K562 (cell line): Measurements from ENCODE around the gene PABPC1L. TPM values are rescaled to one million over a fixed set of nuclear protein-coding genes. Genes with fewer than 3 reads are reported as not detected.
A peak's percentile ranks its signal among the peaks of the same experiment; 100 is the strongest.

Experiments
- ATAC-seq: fragments of 200-7000 bp; cut with Tn5 transposase; 3 replicates; pipeline ENCODE4 v1.9.1; 2020; ENCODE audit warnings: moderate library complexity
- Bru-seq: library from RNA; stranded (reverse); fragments of 400-500 nt; gene quantifications from one replicate; lab custom pipeline; 2021; lab: Mats Ljungman, UMichigan
- BruChase-seq, 2 experiments: library from RNA; stranded (reverse); fragments of 400-500 nt; gene quantifications; one replicate each; lab custom pipeline; 2021; lab: Mats Ljungman, UMichigan
- BruUV-seq: library from RNA; stranded (reverse); fragments of 400-500 nt; replicated peaks from 2 replicates; lab custom pipeline; 2021; lab: Mats Ljungman, UMichigan
- CTCF ChIA-PET: fragments of 300-600 bp; formaldehyde crosslinking; extraction: SDS; loops from one replicate; lab custom pipeline; 2021; ENCODE audit warnings: low intra/inter-chr PET ratio; lab: Yijun Ruan, JAX
- POLR2A ChIA-PET: fragments of 300-600, 350-650 bp; sonication (Branson Sonifier 250); formaldehyde crosslinking; extraction: SDS; loops from one replicate; lab custom pipeline; 2021; ENCODE audit warnings: antibody characterized with exemption, inconsistent platforms; lab: Yijun Ruan, JAX
- DNase-seq, 4 experiments: peaks; one replicate each; pipeline versions ENCODE4 v3.0.0 to v3.0.0-alpha.2; 2011 to 2018; ENCODE audit warnings: low spot score in 3 of 4, mixed read lengths in 3 of 4; ENCODE audit errors: extremely low read depth in 1 of 4
- FAIRE-seq: peaks from 2 replicates; lab custom pipeline; 2011; peaks lifted over from hg19 to GRCh38; lab: Jason Lieb, UNC
- H2AFZ ChIP-seq: 2 replicates; pipeline ENCODE4 v1.6.0; 2011; ENCODE audit warnings: low read depth, low read length, control low read depth, inconsistent platforms
- H3K27ac ChIP-seq: fragments of 200-600 bp; 3 replicates; pipeline ENCODE4 v1.8.0; 2011; ENCODE audit warnings: low read depth, mild to moderate bottlenecking, control low read depth, inconsistent platforms, low read length, moderate library complexity, mixed read lengths; ENCODE audit errors: extremely low read depth
- H3K27me3 ChIP-seq, 2 experiments: fragments of 300-600 bp in 1 of 2; 2 replicates in 1 of 2; 3 replicates in 1 of 2; pipeline versions ENCODE4 v1.6.0 to v1.8.0; 2011; ENCODE audit warnings: inconsistent platforms in 2 of 2, low read length in 2 of 2, mild to moderate bottlenecking in 1 of 2, mixed read lengths in 1 of 2, moderate library complexity in 1 of 2; ENCODE audit not compliant: control insufficient read depth in 2 of 2, insufficient read depth in 2 of 2
- H3K36me3 ChIP-seq: fragments of 300-600 bp; 3 replicates; pipeline ENCODE4 v1.8.0; 2011; ENCODE audit warnings: mild to moderate bottlenecking, low read length, inconsistent platforms; ENCODE audit not compliant: control insufficient read depth, insufficient read depth
- H3K4me1 ChIP-seq, 2 experiments: fragments of 200-600 bp in 1 of 2; replicated peaks in 1 of 2; 2 replicates in 1 of 2; 3 replicates in 1 of 2; pipeline versions ENCODE4 v1.5.1 to v1.8.0; 2011; ENCODE audit warnings: inconsistent platforms in 2 of 2, low read length in 2 of 2, mild to moderate bottlenecking in 1 of 2, mixed read lengths in 1 of 2, moderate library complexity in 1 of 2; ENCODE audit not compliant: control insufficient read depth in 2 of 2, insufficient read depth in 2 of 2
- H3K4me2 ChIP-seq: 2 replicates; pipeline ENCODE4 v1.6.1; 2011; ENCODE audit warnings: low read length, control low read depth, inconsistent platforms, mixed read lengths; ENCODE audit not compliant: insufficient read depth
- H3K4me3 ChIP-seq: fragments of 200-600 bp; sonication (generic), shearing (Covaris generic); 2 replicates; pipeline ENCODE4 v1.5.1; 2016; ENCODE audit warnings: control low read depth, inconsistent platforms
- H3K79me2 ChIP-seq: fragments of 200-600 bp; 3 replicates; pipeline ENCODE4 v1.8.0; 2011; ENCODE audit warnings: low read length, inconsistent platforms; ENCODE audit not compliant: control insufficient read depth, insufficient read depth
- H3K9ac ChIP-seq, 2 experiments: 2 replicates each; pipeline versions ENCODE4 v1.6.0 to v1.6.1; 2011; ENCODE audit warnings: low read depth in 2 of 2, low read length in 2 of 2, control low read depth in 1 of 2, inconsistent platforms in 1 of 2, mild to moderate bottlenecking in 1 of 2, mixed read lengths in 1 of 2; ENCODE audit not compliant: insufficient read depth in 1 of 2
- H3K9me1 ChIP-seq: one replicate; pipeline ENCODE4 v1.6.0; 2011; ENCODE audit warnings: inconsistent platforms, mild to moderate bottlenecking, low read length, moderate library complexity; ENCODE audit not compliant: control insufficient read depth, insufficient read depth
- H3K9me3 ChIP-seq: replicated peaks from 2 replicates; pipeline ENCODE4 v1.5.1; 2011; ENCODE audit warnings: low read depth, low read length, inconsistent platforms; ENCODE audit not compliant: control insufficient read depth, insufficient read depth
- H4K20me1 ChIP-seq: replicated peaks from 2 replicates; pipeline ENCODE4 v1.6.1; 2011; ENCODE audit warnings: low read length, inconsistent platforms, mixed read lengths; ENCODE audit not compliant: control insufficient read depth, insufficient read depth
- ESRRA ChIP-seq: fragments of 450-650 bp; IDR thresholded peaks from 2 replicates; pipeline ENCODE4 v1.6.1; 2014; ENCODE audit warnings: low read depth, mild to moderate bottlenecking, moderate library complexity, borderline replicate concordance
- ETV1 ChIP-seq: fragments of 450-650 bp; conservative IDR thresholded peaks from 2 replicates; pipeline ENCODE4 v1.6.1; 2016; ENCODE audit warnings: missing genetic modification characterization, control low read depth, low read depth, missing compliant biosample characterization
- FOXK2 ChIP-seq, 2 experiments: fragments of 450-650 bp; IDR thresholded peaks in 1 of 2; conservative IDR thresholded peaks in 1 of 2; 2 replicates each; pipeline ENCODE4 v1.6.1; 2016; ENCODE audit warnings: low read depth in 2 of 2, mild to moderate bottlenecking in 1 of 2
- HMGN3 ChIP-seq: IDR thresholded peaks from 2 replicates; pipeline ENCODE4 v1.6.1; 2011; ENCODE audit warnings: borderline replicate concordance, low read depth, mild to moderate bottlenecking, mixed read lengths, low read length; ENCODE audit not compliant: insufficient read length; ENCODE audit errors: extremely low read depth
- RBBP5 ChIP-seq: fragments of 200-600 bp; sonication (generic); IDR thresholded peaks from 2 replicates; pipeline ENCODE4 v1.6.1; 2012; ENCODE audit warnings: borderline replicate concordance, mild to moderate bottlenecking, low read length, control low read depth, inconsistent platforms; ENCODE audit not compliant: insufficient read depth, poor library complexity, severe bottlenecking
- ZNF263 ChIP-seq: sonication (generic); formaldehyde crosslinking; IDR thresholded peaks from 2 replicates; pipeline ENCODE4 v1.8.0; 2022; ENCODE audit warnings: mild to moderate bottlenecking, missing genetic modification reagents, borderline replicate concordance
- WGBS: fragments of 100-300 bp; shearing (Covaris generic); methylation state at CpG from one replicate; pipeline ENCODE4 v1.1.6; 2016; ENCODE audit warnings: low coverage, mixed read lengths; ENCODE audit not compliant: insufficient coverage; ENCODE audit errors: missing lambda C conversion rate; 5-methylcytosine and 5-hydroxymethylcytosine counted together
- in situ Hi-C: fragments of 300-500 bp; cut with MboI; formaldehyde crosslinking; loops from 4 replicates; pipeline ENCODE4 v1.15.0; 2018; ENCODE audit warnings: inconsistent platforms, mixed read lengths
- intact Hi-C: fragments of 100-400 bp; cut with micrococcal nuclease; formaldehyde crosslinking; loops from 2 replicates; pipeline ENCODE4 v1.14.2; 2022
- long read RNA-seq, 3 experiments: library from polyadenylated mRNA in 2 of 3; library from RNA in 1 of 3; unstranded in 2 of 3; stranded (forward) in 1 of 3; transcript quantifications; one replicate each; pipeline ENCODE4 v2.0.0, GENCODE V29; 2019 to 2022
- polyA minus RNA-seq, 3 experiments: library from RNA; depleted of rRNA, polyadenylated mRNA; stranded (reverse); fragments of >200 nt; gene quantifications; 2 replicates each; pipeline ENCODE4 v1.2.3, GENCODE V29; 2011
- polyA plus RNA-seq, 8 experiments: library from polyadenylated mRNA; depleted of rRNA in 4 of 8; stranded (reverse) in 5 of 8; unstranded in 3 of 8; fragments of >200 nt; fragmentation: Nextera tagmentation in 2 of 8; fragmentation: Illumina TruSeq in 1 of 8; extraction: Ambion mirVana in 2 of 8; extraction: Trizol in 1 of 8; gene quantifications; 2 replicates each; pipeline versions ENCODE4 v1.2.1 to v1.2.3, GENCODE V29; 2011 to 2014; ENCODE audit warnings: inconsistent platforms in 1 of 8, missing spikeins in 1 of 8
- total RNA-seq, 7 experiments: library from RNA; depleted of rRNA in 6 of 7; stranded (reverse); fragments of >200 nt in 6 of 7; fragmentation: Illumina TruSeq in 2 of 7; extraction: Trizol in 2 of 7; gene quantifications; 2 replicates each; pipeline versions ENCODE4 v1.2.1 to v1.2.3, GENCODE V29; 2011 to 2021; ENCODE audit warnings: low replicate concordance in 1 of 7
- TF ChIP-seq, protein P1 (sequence below): fragments of 250-450 bp; sonication (Bioruptor Pico); IDR thresholded peaks from 2 replicates; pipeline ENCODE4 v1.9.0; 2021; ENCODE audit warnings: mild to moderate bottlenecking, inconsistent platforms
- TF ChIP-seq, protein P2 (sequence below): fragments of 450-650 bp; conservative IDR thresholded peaks from 2 replicates; pipeline ENCODE4 v1.6.1; 2016; ENCODE audit warnings: missing genetic modification characterization, low read depth, mild to moderate bottlenecking, control low read depth, missing compliant biosample characterization

PABPC1L gene
- 609 and 822 TPM in 2 replicates for total RNA-seq (2011; cell fraction: chromatin; rRNA removed; ENCODE audit: low replicate concordance)
- 341 and 348 TPM in 2 replicates for total RNA-seq (2011; cell fraction: nucleolus; rRNA removed)
- total RNA-seq (2011; cell fraction: nucleoplasm; rRNA removed), result 412 and 472 TPM in 2 replicates
- total RNA-seq (2014; rRNA removed) (15.8 and 22.2 TPM in 2 replicates), total RNA-seq (2014; rRNA removed; fragmentation: Illumina TruSeq; extraction: Trizol) (12.6 and 13.8 TPM in 2 replicates), total RNA-seq (2015; rRNA removed; fragmentation: Illumina TruSeq; extraction: Trizol) (12.2 and 12.9 TPM in 2 replicates), total RNA-seq (2021) (38.8 and 48.2 TPM in 2 replicates), polyA plus RNA-seq (2011; rRNA removed) (64.2 and 78.4 TPM in 2 replicates), polyA plus RNA-seq (2014; fragmentation: Illumina TruSeq; extraction: Trizol) (43.8 and 48.8 TPM in 2 replicates), polyA plus RNA-seq (2014; fragmentation: Nextera tagmentation; extraction: Ambion mirVana) (1 to 10 TPM; 6.0 to 7.2 TPM), polyA plus RNA-seq (2014; rRNA removed) (89.7 and 90.3 TPM in 2 replicates), polyA minus RNA-seq (2011; rRNA and poly(A)+ RNA removed) (19.6 and 23.4 TPM in 2 replicates), Bru-seq, nascent RNA (percentile 71 among the genes with signal in this experiment), BruChase-seq, experiment 1, labeled RNA remaining after a 2-hour chase (percentile 78 among the genes with signal in this experiment), BruChase-seq, experiment 2, labeled RNA remaining after a 6-hour chase (percentile 76 among the genes with signal in this experiment)
- 39.8 and 42.7 TPM in 2 replicates for polyA plus RNA-seq (2011; cell fraction: cytosol; rRNA removed)
- 277 and 391 TPM in 2 replicates for polyA plus RNA-seq (2011; cell fraction: nucleus; rRNA removed)
- polyA plus RNA-seq (2012), result 39.2 and 228 TPM in 2 replicates
- polyA minus RNA-seq (2011; cell fraction: cytosol; rRNA and poly(A)+ RNA removed), result 7.3 and 13.4 TPM in 2 replicates
- polyA minus RNA-seq (2011; cell fraction: nucleus; rRNA and poly(A)+ RNA removed), result 52.9 and 54.2 TPM in 2 replicates
- long read RNA-seq, experiment 1, partial matches to known transcripts, result 6 of 22 reads
- long read RNA-seq, experiment 1, other reads (novel, unspliced or antisense), result 15 of 22 reads
- long read RNA-seq, experiment 2, partial matches to known transcripts, result 1 of 2 reads
- long read RNA-seq, experiment 2, other reads (novel, unspliced or antisense), result 1 of 2 reads
- long read RNA-seq, experiment 3, partial matches to known transcripts, result 0 of 2 reads
- long read RNA-seq, experiment 3, other reads (novel, unspliced or antisense), result 2 of 2 reads

DNA sequence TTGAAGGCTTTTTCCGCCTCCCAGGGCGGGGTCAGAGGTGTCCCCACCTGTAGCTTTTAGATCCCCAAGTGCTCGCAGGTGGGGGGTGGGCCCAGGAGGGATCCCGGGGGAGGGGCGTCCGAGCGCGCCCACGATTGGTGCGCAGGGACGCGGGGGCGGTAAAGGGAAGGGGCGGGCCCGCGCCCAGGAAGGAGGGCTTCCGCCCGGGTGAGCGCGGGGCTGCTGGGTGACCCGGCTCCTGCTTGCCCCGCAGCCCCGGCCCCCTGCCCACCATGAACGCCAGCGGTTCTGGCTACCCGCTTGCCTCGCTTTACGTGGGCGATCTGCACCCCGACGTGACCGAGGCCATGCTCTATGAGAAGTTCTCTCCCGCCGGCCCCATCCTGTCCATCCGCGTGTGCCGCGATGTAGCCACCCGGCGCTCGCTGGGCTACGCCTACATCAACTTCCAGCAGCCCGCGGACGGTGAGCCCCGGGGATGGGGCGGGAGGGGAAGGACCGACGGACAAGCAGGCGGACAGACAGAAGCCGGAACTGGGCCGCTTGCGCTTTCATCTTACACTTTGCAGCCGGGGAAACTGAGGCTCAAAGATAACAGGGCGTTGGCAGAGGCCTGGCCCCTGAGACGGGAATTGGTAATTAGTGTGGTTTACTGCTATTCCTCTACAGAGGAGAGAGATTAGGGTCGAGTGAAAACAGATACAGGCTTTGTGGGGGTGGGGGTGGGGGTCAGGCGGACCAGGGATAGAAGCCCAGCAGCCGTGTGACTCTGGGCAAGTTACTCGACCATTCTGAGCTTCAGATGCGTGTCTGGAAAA lies at the start of gene PABPC1L:
Gene PABPC1L, plus strand, starts transcription at position 189 of the 818 bp plus-strand sequence. Its CDS starts 84 bp downstream, at position 273.
- Histone ChIP-seq H4K20me1 (0 out of 2 replicates have a peak, but pooled peaks cover 3% of the 10 kb centered on the region), H3K79me2 (peaks cover 20% of the 10 kb centered on the region), H3K4me2 (peak within 1 kb of the TSS; percentile 89), H2AFZ (peak within 1 kb of the TSS; percentile 77), H3K4me1 (peaks cover 14 to 24% of the 10 kb centered on the region in 2 experiments), H3K27ac (peak within 1 kb of the TSS; percentile 80), H3K27me3 (no peaks in the 10 kb centered on the region), H3K9me1 (no peaks in the 10 kb centered on the region), H3K9me3 (no peaks in the 10 kb centered on the region), H3K4me3 (peak within 1 kb of the TSS; percentile 56), H3K9ac (peak within 1 kb of the TSS; percentile 83 to 90), H3K36me3 (peaks cover 65% of the 10 kb centered on the region)
- WGBS, result under 1% methylated on average over 32 of the region's 61 CpGs
- ChIA-PET POLR2A (interaction anchor here (0.7 to 5.2 kb wide), 12 partner anchors 9 to 191 kb away, joined by 3 to 50 read pairs (median 5); partner anchors contain the start of gene YWHAB), CTCF (interaction anchor here (0.9 kb wide), 1 partner anchor 25 kb away, joined by 3 read pairs; the partner anchor contains the start of gene YWHAB)
- FAIRE-seq, result no peak
- BruUV-seq, result no TSS peak
- ATAC-seq, result peak; percentile 93
- in situ Hi-C loops (no loop called here), intact Hi-C loops (loop anchor here (2.0 to 10.0 kb wide), 2 partner anchors 51 to 185 kb away; partner anchors contain the start of gene TOMM34)
- peak; percentile 88 to 97 (median 96) for DNase-seq
- TF ChIP-seq ESRRA (no peak; the same call in 1 of the 2 replicates), ETV1 (tag) (peak; percentile 59; the same call in 1 of the 2 replicates), FOXK2 (conservative IDR thresholded peaks at IDR 0.05 in 1 of 2, IDR thresholded peaks at IDR 0.05 in 1 of 2; ENCODE audit: low read depth in 2 of 2) (0 out of 4 replicates have a peak, but pooled peaks of 1 of the 2 experiments have one; percentile 12), HMGN3 (peak; percentile 70), RBBP5 (peak; percentile 46), ZNF263 (CRISPR knock-in tag) (no peak)
- TF ChIP-seq, protein P1, sequence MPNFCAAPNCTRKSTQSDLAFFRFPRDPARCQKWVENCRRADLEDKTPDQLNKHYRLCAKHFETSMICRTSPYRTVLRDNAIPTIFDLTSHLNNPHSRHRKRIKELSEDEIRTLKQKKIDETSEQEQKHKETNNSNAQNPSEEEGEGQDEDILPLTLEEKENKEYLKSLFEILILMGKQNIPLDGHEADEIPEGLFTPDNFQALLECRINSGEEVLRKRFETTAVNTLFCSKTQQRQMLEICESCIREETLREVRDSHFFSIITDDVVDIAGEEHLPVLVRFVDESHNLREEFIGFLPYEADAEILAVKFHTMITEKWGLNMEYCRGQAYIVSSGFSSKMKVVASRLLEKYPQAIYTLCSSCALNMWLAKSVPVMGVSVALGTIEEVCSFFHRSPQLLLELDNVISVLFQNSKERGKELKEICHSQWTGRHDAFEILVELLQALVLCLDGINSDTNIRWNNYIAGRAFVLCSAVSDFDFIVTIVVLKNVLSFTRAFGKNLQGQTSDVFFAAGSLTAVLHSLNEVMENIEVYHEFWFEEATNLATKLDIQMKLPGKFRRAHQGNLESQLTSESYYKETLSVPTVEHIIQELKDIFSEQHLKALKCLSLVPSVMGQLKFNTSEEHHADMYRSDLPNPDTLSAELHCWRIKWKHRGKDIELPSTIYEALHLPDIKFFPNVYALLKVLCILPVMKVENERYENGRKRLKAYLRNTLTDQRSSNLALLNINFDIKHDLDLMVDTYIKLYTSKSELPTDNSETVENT, result peak; percentile 73
- TF ChIP-seq, protein P2, sequence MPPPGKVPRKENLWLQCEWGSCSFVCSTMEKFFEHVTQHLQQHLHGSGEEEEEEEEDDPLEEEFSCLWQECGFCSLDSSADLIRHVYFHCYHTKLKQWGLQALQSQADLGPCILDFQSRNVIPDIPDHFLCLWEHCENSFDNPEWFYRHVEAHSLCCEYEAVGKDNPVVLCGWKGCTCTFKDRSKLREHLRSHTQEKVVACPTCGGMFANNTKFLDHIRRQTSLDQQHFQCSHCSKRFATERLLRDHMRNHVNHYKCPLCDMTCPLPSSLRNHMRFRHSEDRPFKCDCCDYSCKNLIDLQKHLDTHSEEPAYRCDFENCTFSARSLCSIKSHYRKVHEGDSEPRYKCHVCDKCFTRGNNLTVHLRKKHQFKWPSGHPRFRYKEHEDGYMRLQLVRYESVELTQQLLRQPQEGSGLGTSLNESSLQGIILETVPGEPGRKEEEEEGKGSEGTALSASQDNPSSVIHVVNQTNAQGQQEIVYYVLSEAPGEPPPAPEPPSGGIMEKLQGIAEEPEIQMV (tag), result peak; percentile 68
